HepG2 (cell line): Measurements from ENCODE around the gene STK32A. TPM values are rescaled to one million over a fixed set of nuclear protein-coding genes. Genes with fewer than 3 reads are reported as not detected.

Source experiments
- ATAC-seq: fragments of 200-7000 bp; cut with Tn5 transposase; 3 replicates; pipeline ENCODE4 v1.9.1; 2020; ENCODE audit warnings: mild to moderate bottlenecking, moderate library complexity
- BruUV-seq: library from RNA; stranded (reverse); fragments of 400-500 nt; replicated peaks from 2 replicates; lab custom pipeline; 2021; lab: Mats Ljungman, UMichigan
- CTCF ChIA-PET: fragments of 300-600 bp; formaldehyde crosslinking; extraction: SDS; loops from one replicate; lab custom pipeline; 2021; ENCODE audit warnings: low total read pairs, inconsistent platforms, low intra/inter-chr PET ratio; lab: Yijun Ruan, JAX
- POLR2A ChIA-PET: fragments of 350-600 bp; sonication (Branson Sonifier 250); formaldehyde crosslinking; loops from one replicate; lab custom pipeline; 2020; ENCODE audit warnings: antibody characterized with exemption, inconsistent platforms; lab: Yijun Ruan, JAX
- DNase-seq: peaks from one replicate; pipeline ENCODE4 v3.0.0-alpha.2; 2015; ENCODE audit warnings: low spot score
- FAIRE-seq: peaks from 3 replicates; lab custom pipeline; 2011; peaks lifted over from hg19 to GRCh38; lab: Jason Lieb, UNC
- H2AFZ ChIP-seq: one replicate; pipeline ENCODE4 v1.6.1; 2011; ENCODE audit warnings: low read length, inconsistent platforms
- H3K27ac ChIP-seq: fragments of 300-600 bp; 3 replicates; pipeline ENCODE4 v1.8.0; 2011; ENCODE audit warnings: mixed run types, mild to moderate bottlenecking, mixed read lengths, low read length, inconsistent platforms; ENCODE audit not compliant: insufficient read depth; ENCODE audit errors: extremely low read length
- H3K27me3 ChIP-seq, 2 experiments: fragments of 200-600 bp in 1 of 2; 2 replicates in 1 of 2; 3 replicates in 1 of 2; pipeline versions ENCODE4 v1.6.0 to v1.8.0; 2011; ENCODE audit warnings: low read length in 2 of 2, mild to moderate bottlenecking in 2 of 2, moderate library complexity in 2 of 2, inconsistent platforms in 1 of 2; ENCODE audit not compliant: insufficient read depth in 2 of 2, control insufficient read depth in 1 of 2
- H3K36me3 ChIP-seq, 2 experiments: fragments of 200-600 bp in 1 of 2; replicated peaks in 1 of 2; 2 replicates in 1 of 2; 3 replicates in 1 of 2; pipeline versions ENCODE4 v1.5.1 to v1.8.0; 2011; ENCODE audit warnings: low read length in 2 of 2, inconsistent platforms in 1 of 2; ENCODE audit not compliant: insufficient read depth in 2 of 2, control insufficient read depth in 1 of 2
- H3K4me1 ChIP-seq: 2 replicates; pipeline ENCODE4 v1.5.1; 2012; ENCODE audit warnings: low read length, inconsistent platforms; ENCODE audit not compliant: insufficient read depth
- H3K4me2 ChIP-seq: 2 replicates; pipeline ENCODE4 v1.6.0; 2011; ENCODE audit warnings: low read depth, low read length, inconsistent platforms
- H3K4me3 ChIP-seq, 3 experiments: fragments of 200-600 bp in 1 of 3; sonication (generic), shearing (Covaris generic) in 1 of 3; replicated peaks in 1 of 3; 2 replicates each; pipeline ENCODE4 v1.5.1; 2011 to 2016; ENCODE audit warnings: low read length in 3 of 3, inconsistent platforms in 2 of 3, low read depth in 2 of 3, mild to moderate bottlenecking in 2 of 3, control low read depth in 1 of 3, mixed read lengths in 1 of 3; ENCODE audit not compliant: insufficient read depth in 1 of 3
- H3K79me2 ChIP-seq: one replicate; pipeline ENCODE4 v1.6.1; 2011; ENCODE audit warnings: low read length, inconsistent platforms; ENCODE audit not compliant: insufficient read depth
- H3K9ac ChIP-seq: 2 replicates; pipeline ENCODE4 v1.6.0; 2011; ENCODE audit warnings: mild to moderate bottlenecking, low read depth, low read length, inconsistent platforms; ENCODE audit not compliant: insufficient read depth
- H3K9me3 ChIP-seq: 2 replicates; pipeline ENCODE4 v1.5.1; 2012; ENCODE audit warnings: mild to moderate bottlenecking, low read length
- H4K20me1 ChIP-seq: 2 replicates; pipeline ENCODE4 v1.6.0; 2011; ENCODE audit warnings: inconsistent platforms, mild to moderate bottlenecking, low read length, moderate library complexity; ENCODE audit not compliant: insufficient read depth
- MATR3 ChIP-seq: sonication (generic); formaldehyde crosslinking; IDR thresholded peaks from 2 replicates; pipeline ENCODE4 v1.4.0; 2020; ENCODE audit warnings: missing genetic modification reagents
- NR0B2 ChIP-seq: sonication (generic); formaldehyde crosslinking; IDR thresholded peaks from 2 replicates; pipeline ENCODE4 v1.4.0; 2020; ENCODE audit warnings: mild to moderate bottlenecking, missing genetic modification reagents
- NR2F1 ChIP-seq, 2 experiments: fragments of 450-650 bp in 1 of 2; formaldehyde crosslinking in 1 of 2; IDR thresholded peaks; 2 replicates each; pipeline versions ENCODE4 v1.5.0 to v1.6.1; 2016 to 2020; ENCODE audit warnings: mild to moderate bottlenecking in 1 of 2, missing compliant biosample characterization in 1 of 2, missing genetic modification reagents in 1 of 2, moderate library complexity in 1 of 2
- THYN1 ChIP-seq: sonication (generic); formaldehyde crosslinking; IDR thresholded peaks from 2 replicates; pipeline ENCODE4 v1.8.1; 2023; ENCODE audit warnings: low read depth, mild to moderate bottlenecking, moderate library complexity, missing genetic modification reagents, borderline replicate concordance
- ZKSCAN5 ChIP-seq: sonication (generic); formaldehyde crosslinking; IDR thresholded peaks from 2 replicates; pipeline ENCODE4 v1.5.1; 2020; ENCODE audit warnings: mild to moderate bottlenecking, missing genetic modification reagents
- ZMAT5 ChIP-seq: sonication (generic); formaldehyde crosslinking; IDR thresholded peaks from 2 replicates; pipeline ENCODE4 v1.5.0; 2020; ENCODE audit warnings: mild to moderate bottlenecking, low read depth, missing genetic modification reagents, borderline replicate concordance
- ZNF652 ChIP-seq: IDR thresholded peaks from 2 replicates; pipeline ENCODE4 v1.6.1; 2016; ENCODE audit warnings: low read depth, borderline replicate concordance
- ZNF709 ChIP-seq: sonication (generic); formaldehyde crosslinking; IDR thresholded peaks from 2 replicates; pipeline ENCODE4 v1.5.0; 2020; ENCODE audit warnings: mild to moderate bottlenecking, missing genetic modification reagents
- ZNF770 ChIP-seq: sonication (generic); formaldehyde crosslinking; IDR thresholded peaks from 2 replicates; pipeline ENCODE4 v1.5.0; 2020; ENCODE audit warnings: mild to moderate bottlenecking, missing genetic modification reagents
- ZSCAN9 ChIP-seq: IDR thresholded peaks from 2 replicates; pipeline ENCODE4 v1.6.1; 2016; ENCODE audit warnings: borderline replicate concordance
- WGBS: methylation state at CpG from one replicate; pipeline ENCODE4 v1.1.6; 2017; ENCODE audit warnings: low lambda C conversion rate; 5-methylcytosine and 5-hydroxymethylcytosine counted together
- in situ Hi-C: cut with HindIII; loops from 2 replicates; pipeline ENCODE4 v1.10.0; 2017; ENCODE audit warnings: low pct_unique_long_range_greater_than_20kb; ENCODE audit not compliant: extremely low pct_ligation_motif_present
- intact Hi-C: fragments of 100-400 bp; cut with micrococcal nuclease; formaldehyde crosslinking; loops from one replicate; pipeline ENCODE4 v1.10.0; 2022; ENCODE audit not compliant: unreplicated experiment
- polyA plus RNA-seq, 8 experiments: library from polyadenylated mRNA; depleted of rRNA in 3 of 8; stranded (reverse) in 7 of 8; unstranded in 1 of 8; fragments of >200 nt; fragmentation: Illumina TruSeq in 4 of 8; extraction: Trizol in 4 of 8; gene quantifications; 2 replicates each; pipeline versions ENCODE4 v1.2.1 to v1.2.3, GENCODE V29; 2011 to 2016; ENCODE audit warnings: low read depth in 4 of 8, missing spikeins in 1 of 8, mixed read lengths in 1 of 8; ENCODE audit not compliant: insufficient read depth in 1 of 8
- total RNA-seq, 5 experiments: library from RNA; depleted of rRNA; stranded (reverse); fragments of >200 nt; fragmentation: Illumina TruSeq; extraction: Trizol; gene quantifications; 2 replicates each; pipeline ENCODE4 v1.2.3, GENCODE V29; 2016; ENCODE audit warnings: low read depth in 1 of 5

STK32A gene
- total and polyA plus RNA-seq, 2 of the 13 experiments (the other 11 are each of a cell fraction or from before 2014, with no cell fraction given) = not detected

GRCh38 chr5:147200004-147200403 is 34.8 kb upstream of the STK32A start:
- Histone ChIP-seq H3K4me3 (no peak overlapping the region), H2AFZ (no peak overlapping the region), H3K9ac (no peak overlapping the region)
- ATAC-seq = no peak
- TF ChIP-seq MATR3 = no peak
- TF ChIP-seq, all 625 proteins: peak for 0
- Histone ChIP-seq H3K79me2 (no peaks in the 10 kb centered on the region), H3K4me2 (no peak overlapping the region), H3K27ac (no peak overlapping the region), H3K27me3 (no peaks in the 10 kb centered on the region), H3K4me1 (peaks cover 5% of the 10 kb centered on the region; the same call in 1 of the 2 replicates), H3K36me3 (no peaks in the 10 kb centered on the region), H3K9me3 (no peaks in the 10 kb centered on the region), H4K20me1 (no peaks in the 10 kb centered on the region)
- intact Hi-C loops (no loop called here), in situ Hi-C loops (no loop called here)
- BruUV-seq = no TSS peak
- WGBS = 15% methylated on average over 5 of the region's 5 CpGs
- ChIA-PET POLR2A (no interaction called here), CTCF (no interaction called here)
- DNase-seq (no peak), FAIRE-seq (no peak)

GRCh38 chr5:147203213-147203612 is 31.6 kb upstream of the STK32A start:
- peaks cover 5% of the 10 kb centered on the region; the same call in 1 of the 2 replicates for H3K4me1 ChIP-seq
- no peak overlapping the region for H3K4me2 ChIP-seq
- H3K4me3 ChIP-seq = no peak overlapping the region
- WGBS = 11% methylated on average over 4 of the region's 4 CpGs
- ATAC-seq (no peak), FAIRE-seq (no peak), DNase-seq (no peak)
- H3K27ac ChIP-seq = no peak overlapping the region
- POLR2A ChIA-PET = no interaction called here
- in situ Hi-C loops = no loop called here
- no peaks in the 10 kb centered on the region for H3K27me3 ChIP-seq
- TF ChIP-seq NR0B2 (no peak), ZNF709 (no peak), ZNF652 (CRISPR knock-in tag) (no peak), ZKSCAN5 (no peak), ZNF770 (CRISPR knock-in tag) (no peak), NR2F1 (CRISPR knock-in tag; IDR thresholded peaks at IDR 0.05) (no peak), ZSCAN9 (CRISPR knock-in tag) (no peak), ZMAT5 (CRISPR knock-in tag) (no peak), THYN1 (CRISPR knock-in tag) (no peak)
- H3K9me3 ChIP-seq = no peaks in the 10 kb centered on the region
- no peaks in the 10 kb centered on the region for H3K79me2 ChIP-seq
- intact Hi-C loops = no loop called here
- BruUV-seq = no TSS peak
- H4K20me1 ChIP-seq = no peaks in the 10 kb centered on the region
- H2AFZ ChIP-seq = no peak overlapping the region
- no peaks in the 10 kb centered on the region for H3K36me3 ChIP-seq
- CTCF ChIA-PET = no interaction called here
- H3K9ac ChIP-seq = no peak overlapping the region
